ENCODE measurements around the gene ADGRL2.

DNA sequence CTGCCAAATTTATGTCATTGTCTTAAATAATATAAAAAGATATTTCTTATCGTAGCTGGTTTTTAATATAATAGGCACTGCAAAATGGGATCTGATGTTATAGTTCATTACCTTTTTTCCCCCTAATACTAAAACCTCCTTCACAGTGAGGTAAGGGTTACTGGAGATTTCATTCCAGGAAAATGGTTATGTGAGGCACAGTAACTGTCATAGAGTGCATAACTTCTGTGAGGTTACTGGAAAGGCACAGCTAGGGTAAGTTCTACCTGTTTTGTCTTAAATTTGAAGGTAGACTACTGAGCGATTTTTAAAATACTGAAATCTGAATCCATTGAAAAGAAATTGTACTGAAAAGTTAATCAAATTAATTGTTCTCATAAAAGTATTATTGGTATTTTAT, 13.0 kb downstream of the ADGRL2 start:
- TF ChIP-seq POLR2A (IDR thresholded peaks at IDR 0.05), result no peak
- TF ChIP-seq, protein P1, sequence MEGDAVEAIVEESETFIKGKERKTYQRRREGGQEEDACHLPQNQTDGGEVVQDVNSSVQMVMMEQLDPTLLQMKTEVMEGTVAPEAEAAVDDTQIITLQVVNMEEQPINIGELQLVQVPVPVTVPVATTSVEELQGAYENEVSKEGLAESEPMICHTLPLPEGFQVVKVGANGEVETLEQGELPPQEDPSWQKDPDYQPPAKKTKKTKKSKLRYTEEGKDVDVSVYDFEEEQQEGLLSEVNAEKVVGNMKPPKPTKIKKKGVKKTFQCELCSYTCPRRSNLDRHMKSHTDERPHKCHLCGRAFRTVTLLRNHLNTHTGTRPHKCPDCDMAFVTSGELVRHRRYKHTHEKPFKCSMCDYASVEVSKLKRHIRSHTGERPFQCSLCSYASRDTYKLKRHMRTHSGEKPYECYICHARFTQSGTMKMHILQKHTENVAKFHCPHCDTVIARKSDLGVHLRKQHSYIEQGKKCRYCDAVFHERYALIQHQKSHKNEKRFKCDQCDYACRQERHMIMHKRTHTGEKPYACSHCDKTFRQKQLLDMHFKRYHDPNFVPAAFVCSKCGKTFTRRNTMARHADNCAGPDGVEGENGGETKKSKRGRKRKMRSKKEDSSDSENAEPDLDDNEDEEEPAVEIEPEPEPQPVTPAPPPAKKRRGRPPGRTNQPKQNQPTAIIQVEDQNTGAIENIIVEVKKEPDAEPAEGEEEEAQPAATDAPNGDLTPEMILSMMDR (IDR thresholded peaks at IDR 0.05), result no peak

Data from lower leg skin (tissue), 3 donors.